Uterus (tissue), 2 donors: ENCODE results near the gene MRNIP.

Source experiments
- CTCF ChIP-seq, 4 experiments: fragments of 200-600 bp in 2 of 4; fragments of 450-650 bp in 2 of 4; sonication (generic) in 2 of 4; IDR thresholded peaks; one replicate each; pipeline ENCODE4 v1.5.1; 2016 to 2019; ENCODE audit warnings: antibody characterized with exemption in 4 of 4, mild to moderate bottlenecking in 2 of 4, moderate library complexity in 1 of 4
- POLR2A ChIP-seq, 2 donors: fragments of 450-650 bp; IDR thresholded peaks; one replicate each; pipeline ENCODE4 v1.6.1; 2016; ENCODE audit warnings: antibody characterized with exemption in 2 of 2, mild to moderate bottlenecking in 1 of 2, moderate library complexity in 1 of 2

GRCh38 chr5:179841621-179842020 lies 17.0 kb downstream of the MRNIP start:
- TF ChIP-seq CTCF (IDR thresholded peaks at IDR 0.05), result no peak
- no peak for TF ChIP-seq POLR2A (IDR thresholded peaks at IDR 0.05)
